Neuron (in vitro differentiated cells): Measurements from ENCODE around the gene CLDN14.
"Not testable (repeated sequence)": the region's sequence is repeated elsewhere in the genome, so short reads cannot be mapped to it uniquely, and the experiment has no call there.

ENCODE experiments used
- H2AFZ ChIP-seq: one replicate; pipeline ENCODE4 v1.6.1; 2013; ENCODE audit warnings: low read depth, mild to moderate bottlenecking, inconsistent platforms, low read length, moderate library complexity
- H3K27me3 ChIP-seq: one replicate; pipeline ENCODE4 v1.6.1; 2013; ENCODE audit warnings: low read length; ENCODE audit not compliant: insufficient read depth
- H3K36me3 ChIP-seq: one replicate; pipeline ENCODE4 v1.6.1; 2013; ENCODE audit warnings: low read length; ENCODE audit not compliant: insufficient read depth
- H3K4me1 ChIP-seq: one replicate; pipeline ENCODE4 v1.6.1; 2013; ENCODE audit warnings: low read length; ENCODE audit not compliant: insufficient read depth
- H3K4me3 ChIP-seq: 2 replicates; pipeline ENCODE4 v1.5.1; 2013; ENCODE audit warnings: mild to moderate bottlenecking, low read length, moderate library complexity
- H3K9me3 ChIP-seq: one replicate; pipeline ENCODE4 v1.6.1; 2013; ENCODE audit warnings: low read length

Gene CLDN14

GRCh38 chr21:36489103-36489775 is 9.3 kb upstream of the CLDN14 start:
- Histone ChIP-seq H2AFZ (no peak overlapping the region), H3K4me3 (no peak overlapping the region), H3K27me3 (peaks cover 3% of the 10 kb centered on the region), H3K9me3 (no peaks in the 10 kb centered on the region), H3K4me1 (peaks cover 12% of the 10 kb centered on the region), H3K36me3 (no peaks in the 10 kb centered on the region)

- no peaks in the 10 kb centered on the region for H3K36me3 ChIP-seq
- H2AFZ ChIP-seq, result no peak overlapping the region
- H3K4me3 ChIP-seq, result no peak overlapping the region
- H3K4me1 ChIP-seq, result peaks cover 12% of the 10 kb centered on the region
- H3K9me3 ChIP-seq, result no peaks in the 10 kb centered on the region
- no peaks in the 10 kb centered on the region for H3K27me3 ChIP-seq
Observed at GRCh38 chr21:36487641-36488307, 7.9 kb upstream of the CLDN14 start.

DNA sequence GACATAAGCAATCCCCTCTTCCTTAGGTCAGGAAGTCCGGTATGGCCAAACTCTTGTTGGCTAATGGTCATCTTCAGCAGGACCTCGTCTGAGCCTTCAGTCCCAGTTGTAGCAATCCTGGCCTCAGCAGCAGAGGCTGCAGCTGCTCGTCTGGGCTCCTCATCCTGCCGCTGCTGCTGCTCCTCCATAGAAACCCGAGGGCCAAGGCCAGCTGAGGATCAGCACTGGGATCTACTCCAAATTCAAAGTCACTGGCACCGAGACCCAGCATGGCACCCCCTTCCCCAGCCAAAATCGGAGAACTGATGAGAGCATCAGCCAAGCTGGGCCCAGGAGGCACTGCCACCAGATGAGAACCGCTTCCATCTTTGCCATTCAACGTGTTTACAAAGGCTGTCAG is 6.3 kb upstream of the CLDN14 start:
- H2AFZ ChIP-seq, result no peak overlapping the region
- no peaks in the 10 kb centered on the region for H3K36me3 ChIP-seq
- no peak overlapping the region for H3K4me3 ChIP-seq
- no peaks in the 10 kb centered on the region for H3K9me3 ChIP-seq
- no peaks in the 10 kb centered on the region for H3K27me3 ChIP-seq
- H3K4me1 ChIP-seq, result peaks cover 6% of the 10 kb centered on the region

GRCh38 chr21:36485476-36485875 is 5.6 kb upstream of the CLDN14 start:
- Histone ChIP-seq H3K4me1 (no peaks in the 10 kb centered on the region), H3K4me3 (no peak overlapping the region), H3K36me3 (no peaks in the 10 kb centered on the region), H2AFZ (no peak overlapping the region), H3K9me3 (no peaks in the 10 kb centered on the region), H3K27me3 (no peaks in the 10 kb centered on the region)

DNA sequence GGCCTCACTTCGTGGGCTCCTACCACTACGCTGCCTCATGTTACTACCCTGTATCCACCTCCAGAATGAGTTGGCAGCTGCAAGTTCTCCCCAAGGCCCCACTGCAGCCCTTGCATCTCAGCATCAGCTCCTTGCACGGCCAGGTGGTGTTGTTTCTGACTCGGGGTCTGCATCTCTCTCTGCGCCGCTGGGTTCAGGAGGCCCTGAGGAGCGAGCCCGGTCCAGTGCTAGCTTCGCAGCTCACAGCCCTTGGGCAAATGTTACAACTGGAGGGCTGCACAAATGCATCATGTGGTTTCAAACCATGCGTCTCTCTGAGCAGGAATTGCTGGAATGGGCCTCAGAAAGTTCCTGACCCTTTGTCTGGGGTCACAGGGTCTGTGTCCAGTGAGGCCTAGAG is 3.2 kb upstream of the CLDN14 start:
- Histone ChIP-seq H3K36me3 (no peaks in the 10 kb centered on the region), H3K9me3 (no peaks in the 10 kb centered on the region), H3K4me3 (no peak overlapping the region), H3K27me3 (no peaks in the 10 kb centered on the region), H3K4me1 (no peaks in the 10 kb centered on the region), H2AFZ (no peak overlapping the region)

DNA sequence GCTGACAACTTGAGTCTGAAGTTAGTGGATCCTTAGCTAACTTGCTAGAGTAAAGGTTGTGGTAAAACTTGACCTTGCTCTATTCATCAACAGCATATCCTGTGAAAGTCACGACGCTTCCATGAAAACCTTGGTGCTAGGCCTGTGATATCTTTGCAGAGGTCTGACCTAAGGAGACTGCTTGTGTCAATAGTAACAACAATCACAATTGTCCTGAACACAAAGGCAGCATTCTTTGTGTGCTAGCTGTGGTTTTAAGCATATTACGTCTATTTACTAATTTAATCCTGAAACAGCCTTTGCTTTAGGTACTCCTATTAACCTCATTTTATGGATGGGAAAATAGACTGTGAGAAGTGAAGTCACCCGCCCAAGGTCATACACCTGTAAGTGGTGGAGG is 2.8 kb upstream of the CLDN14 start:
- Histone ChIP-seq H3K27me3 (no peaks in the 10 kb centered on the region), H2AFZ (no peak overlapping the region), H3K4me1 (no peaks in the 10 kb centered on the region), H3K36me3 (no peaks in the 10 kb centered on the region), H3K9me3 (no peaks in the 10 kb centered on the region), H3K4me3 (no peak overlapping the region)

DNA sequence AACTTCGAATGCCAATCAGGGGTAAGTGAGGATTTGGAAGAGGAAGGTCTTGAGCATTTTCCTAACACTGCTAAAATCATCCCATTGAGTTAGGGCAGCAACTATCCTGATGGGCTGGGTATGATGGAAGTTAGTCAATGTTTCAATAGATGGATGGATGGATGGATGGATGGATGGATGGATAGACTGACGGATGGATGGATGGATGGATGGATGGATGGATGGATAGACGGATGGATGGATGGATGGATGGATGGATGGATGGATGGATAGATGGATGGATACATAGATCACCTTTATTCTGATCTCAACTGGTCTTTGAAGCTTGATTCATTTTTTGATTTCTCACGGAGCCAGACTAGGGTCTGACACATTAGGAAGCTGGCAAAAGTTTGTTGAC is 2.3 kb upstream of the CLDN14 start:
- Histone ChIP-seq H3K27me3 (no peaks in the 10 kb centered on the region), H2AFZ (no peak overlapping the region), H3K4me3 (no peak overlapping the region), H3K4me1 (no peaks in the 10 kb centered on the region), H3K36me3 (no peaks in the 10 kb centered on the region), H3K9me3 (no peaks in the 10 kb centered on the region)

- Histone ChIP-seq H3K36me3 (no peaks in the 10 kb centered on the region), H2AFZ (no peak overlapping the region), H3K4me3 (no peak overlapping the region), H3K4me1 (no peaks in the 10 kb centered on the region), H3K9me3 (no peaks in the 10 kb centered on the region), H3K27me3 (no peaks in the 10 kb centered on the region)
Observed at GRCh38 chr21:36481639-36482038, 1.7 kb upstream of the CLDN14 start.

GRCh38 chr21:36480618-36481017 is 696 bp upstream of the CLDN14 start:
- Histone ChIP-seq H3K4me1 (no peaks in the 10 kb centered on the region), H3K36me3 (no peaks in the 10 kb centered on the region), H3K4me3 (no peak overlapping the region), H2AFZ (no peak overlapping the region), H3K9me3 (no peaks in the 10 kb centered on the region), H3K27me3 (no peaks in the 10 kb centered on the region)

GRCh38 chr21:36478941-36479340 is 981 bp downstream of the CLDN14 start:
- H2AFZ ChIP-seq, result no peak overlapping the region
- no peaks in the 10 kb centered on the region for H3K9me3 ChIP-seq
- H3K4me3 ChIP-seq, result no peak overlapping the region
- no peaks in the 10 kb centered on the region for H3K4me1 ChIP-seq
- no peaks in the 10 kb centered on the region for H3K36me3 ChIP-seq
- no peaks in the 10 kb centered on the region for H3K27me3 ChIP-seq

- Histone ChIP-seq H3K27me3 (no peaks in the 10 kb centered on the region), H3K36me3 (no peaks in the 10 kb centered on the region), H3K9me3 (no peaks in the 10 kb centered on the region), H3K4me1 (no peaks in the 10 kb centered on the region), H2AFZ (no peak overlapping the region), H3K4me3 (no peak overlapping the region)
Observed at GRCh38 chr21:36478207-36478701, 1.7 kb downstream of the CLDN14 start.

GRCh38 chr21:36477559-36477958 is 2.4 kb downstream of the CLDN14 start:
- Histone ChIP-seq H2AFZ (no peak overlapping the region), H3K4me1 (no peaks in the 10 kb centered on the region), H3K36me3 (no peaks in the 10 kb centered on the region), H3K9me3 (no peaks in the 10 kb centered on the region), H3K27me3 (no peaks in the 10 kb centered on the region), H3K4me3 (no peak overlapping the region)

DNA sequence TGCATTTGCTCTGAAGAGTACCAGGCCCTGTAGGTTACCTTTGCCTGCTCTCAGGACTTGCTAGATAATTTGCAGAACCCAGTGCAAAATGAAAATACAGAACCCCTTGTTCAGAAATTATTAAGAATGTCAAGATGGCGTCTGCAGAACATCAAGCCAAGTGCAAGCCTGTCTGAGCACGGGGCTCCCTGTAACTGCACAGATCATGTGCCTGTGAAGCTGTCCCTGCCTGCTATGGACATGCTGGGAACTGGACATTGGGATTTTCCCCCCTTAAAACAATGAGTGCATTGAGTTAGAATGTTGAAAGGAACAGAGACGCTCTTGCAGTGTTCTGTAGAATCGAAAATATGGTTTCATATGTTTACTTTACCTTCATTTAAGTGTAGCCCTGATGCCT is 2.9 kb downstream of the CLDN14 start:
- Histone ChIP-seq H3K9me3 (no peaks in the 10 kb centered on the region), H3K4me3 (no peak overlapping the region), H3K4me1 (no peaks in the 10 kb centered on the region), H3K36me3 (no peaks in the 10 kb centered on the region), H3K27me3 (no peaks in the 10 kb centered on the region), H2AFZ (no peak overlapping the region)

DNA sequence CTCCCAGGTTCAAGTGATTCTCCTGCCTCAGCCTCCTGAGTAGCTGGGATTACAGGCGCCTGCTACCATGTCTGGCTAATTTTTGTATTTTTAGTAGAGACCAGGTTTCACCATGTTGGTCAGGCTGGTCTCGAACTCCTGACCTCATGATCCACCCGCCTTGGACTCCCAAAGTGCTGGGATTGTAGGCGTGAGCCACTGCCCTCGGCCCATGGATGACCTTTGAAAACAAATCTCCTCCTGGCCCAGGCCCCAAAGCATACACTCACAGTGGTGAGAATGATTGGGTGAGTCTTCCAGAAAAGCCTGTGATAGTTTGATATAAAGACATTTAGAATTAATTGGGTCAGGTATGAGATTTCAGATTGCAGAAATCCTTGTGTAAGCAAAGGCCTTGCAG is 3.4 kb downstream of the CLDN14 start:
- H3K9me3 ChIP-seq, H3K4me1 ChIP-seq, H2AFZ ChIP-seq, H3K36me3 ChIP-seq, H3K4me3 ChIP-seq, H3K27me3 ChIP-seq: not testable (repeated sequence)
